ENCODE measurements around the gene ST8SIA3.
"Not testable (repeated sequence)": the region's sequence is repeated elsewhere in the genome, so short reads cannot be mapped to it uniquely, and the experiment has no call there.

Gene ST8SIA3

GRCh38 chr18:57372444-57372843, 20.1 kb downstream of the ST8SIA3 start:
- no peak for DNase-seq

GRCh38 chr18:57373017-57373416, 20.7 kb downstream of the ST8SIA3 start:
- DNase-seq: no peak

- DNase-seq: no peak
Measured at GRCh38 chr18:57376503-57376902, 24.1 kb downstream of the ST8SIA3 start.

- DNase-seq: no peak
Measured at GRCh38 chr18:57389271-57389670, 36.9 kb downstream of the ST8SIA3 start.

GRCh38 chr18:57390044-57390443, 37.7 kb downstream of the ST8SIA3 start:
- DNase-seq: no peak

GRCh38 chr18:57394749-57395148, 42.4 kb downstream of the ST8SIA3 start:
- not testable (repeated sequence) for DNase-seq

GRCh38 chr18:57396831-57397230, 44.5 kb downstream of the ST8SIA3 start:
- not testable (repeated sequence) for DNase-seq

GRCh38 chr18:57397440-57398132, 45.2 kb downstream of the ST8SIA3 start:
- DNase-seq: no peak

- DNase-seq: no peak
Measured at GRCh38 chr18:57404345-57404744, 52.0 kb downstream of the ST8SIA3 start.

GRCh38 chr18:57409650-57410049, 57.3 kb downstream of the ST8SIA3 start:
- no peak for DNase-seq

GRCh38 chr18:57410749-57411148, 58.4 kb downstream of the ST8SIA3 start:
- DNase-seq: no peak

- no peak for DNase-seq
Measured at GRCh38 chr18:57416542-57416941, 64.2 kb downstream of the ST8SIA3 start.

Measured in CD4-positive, alpha-beta T cell treated with Interleukin-17A for 1 hour (primary cell).